SU-DHL-6 (cell line): ENCODE measurements around the gene TBL1X.

Source experiments
- CTCF ChIP-seq: fragments of 200-600 bp; sonication (generic); IDR thresholded peaks from one replicate; pipeline ENCODE4 v1.5.1; 2017; ENCODE audit warnings: antibody characterized with exemption, mild to moderate bottlenecking, low read length, moderate library complexity; ENCODE audit not compliant: insufficient read depth, poor library complexity, severe bottlenecking
- EZH2phosphoT487 ChIP-seq: fragments of 200-600 bp; sonication (generic), shearing (Covaris generic); conservative IDR thresholded peaks from 2 replicates; pipeline ENCODE4 v1.6.1; 2018; ENCODE audit warnings: mild to moderate bottlenecking, antibody characterized with exemption, low read length, moderate library complexity, mixed read lengths

- TF ChIP-seq CTCF (no peak), EZH2phosphoT487 (no peak)
Measured at GRCh38 chrX:9627922-9628321, 163.1 kb downstream of the TBL1X start.
